GM18498 (cell line): ENCODE data around the gene CAPZA1.
A peak's percentile ranks its signal among the peaks of the same experiment; 100 is the strongest.

ENCODE experiments used
- ATAC-seq: cut with Tn5 transposase; IDR thresholded peaks from one replicate; pipeline ENCODE4 v1.9.1; 2021; ENCODE audit warnings: mild to moderate bottlenecking, moderate library complexity; ENCODE audit not compliant: unreplicated experiment

The CAPZA1 gene

DNA sequence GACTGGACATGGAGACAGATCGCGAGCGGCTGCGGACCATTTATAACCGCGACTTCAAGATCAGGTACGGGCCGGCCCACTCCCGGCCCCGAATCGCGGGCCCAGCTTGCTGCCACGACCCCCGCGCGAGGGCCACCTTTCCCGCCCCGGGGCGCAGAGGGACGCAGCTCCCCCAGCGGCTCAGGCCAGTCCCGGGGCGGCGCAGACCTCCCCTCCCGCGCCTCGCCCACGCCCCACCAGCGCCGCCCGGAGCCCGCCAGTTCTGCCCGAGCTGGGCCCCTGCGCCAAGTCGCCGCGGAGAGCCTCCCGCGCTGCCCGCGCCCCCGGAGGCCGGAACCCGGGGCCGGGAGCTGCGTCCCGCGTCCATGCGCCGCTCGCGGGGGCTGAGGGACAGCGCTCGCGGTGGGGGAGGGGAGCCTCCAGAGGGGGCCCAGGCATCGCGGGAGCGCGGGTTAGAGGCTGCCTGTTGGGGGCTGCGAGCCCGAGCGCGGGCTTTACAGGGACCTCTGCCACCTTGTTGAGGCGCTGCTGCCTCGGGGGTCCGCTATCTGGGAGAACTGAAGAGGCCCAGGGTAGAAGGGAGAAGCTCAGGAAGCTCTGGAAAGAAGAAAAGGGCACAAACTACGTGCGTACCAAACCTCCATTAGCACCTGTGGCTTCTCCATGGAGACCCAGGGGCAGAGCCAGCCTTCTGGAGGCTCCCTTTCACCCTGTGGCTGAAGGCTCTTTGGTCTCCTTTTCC, 55.5 kb downstream of the CAPZA1 start:
- peak; percentile 61 for ATAC-seq

DNA sequence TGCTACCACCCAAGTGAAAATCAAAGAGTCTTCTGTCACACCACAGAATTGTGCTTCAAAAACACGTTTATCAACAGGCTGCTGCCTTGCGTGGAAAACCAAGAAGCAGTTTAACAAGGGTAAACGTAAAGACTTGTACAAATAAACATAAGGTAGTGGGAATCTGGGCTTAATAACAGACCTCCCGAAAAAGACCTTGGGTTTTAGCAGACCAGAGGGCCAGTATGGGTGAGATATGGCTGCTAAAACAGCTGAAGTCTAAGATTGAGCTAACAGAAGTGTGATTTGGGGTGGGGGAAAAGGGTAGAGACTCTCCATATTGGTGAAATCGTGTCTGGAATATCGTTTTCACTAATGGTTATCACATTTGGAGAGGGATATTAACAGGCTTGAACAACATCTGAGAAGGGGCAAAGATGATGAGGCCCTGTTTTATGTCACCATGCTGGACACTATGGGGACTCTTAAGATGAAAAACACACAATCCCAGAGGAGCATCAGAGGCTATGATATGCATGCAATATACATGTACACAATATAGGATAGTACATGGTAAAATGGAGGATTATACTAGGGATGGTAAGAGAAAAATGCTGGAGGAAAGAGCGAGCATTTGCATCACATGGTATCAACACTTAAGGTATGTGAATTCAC, 56.2 kb downstream of the CAPZA1 start:
- ATAC-seq, result no peak

DNA sequence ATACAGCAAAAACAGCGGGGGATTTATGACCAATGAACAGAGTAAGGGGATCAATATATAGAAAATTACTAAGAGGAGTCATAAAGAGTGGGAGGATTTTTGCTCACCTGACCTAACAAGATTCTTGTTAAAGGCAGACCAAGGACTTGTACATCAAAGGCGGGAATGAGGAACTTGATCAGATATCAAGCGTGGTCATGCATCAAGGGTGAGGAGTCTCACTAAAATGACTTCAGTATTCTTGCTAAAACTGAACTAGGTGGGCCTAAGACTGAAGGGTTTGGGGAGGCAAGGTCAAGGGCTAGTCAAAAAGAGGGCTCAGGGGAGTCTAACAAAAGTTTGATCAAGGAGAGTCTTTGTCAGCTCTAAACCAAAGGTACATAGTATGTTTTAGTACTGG, 56.9 kb downstream of the CAPZA1 start:
- ATAC-seq, result no peak

DNA sequence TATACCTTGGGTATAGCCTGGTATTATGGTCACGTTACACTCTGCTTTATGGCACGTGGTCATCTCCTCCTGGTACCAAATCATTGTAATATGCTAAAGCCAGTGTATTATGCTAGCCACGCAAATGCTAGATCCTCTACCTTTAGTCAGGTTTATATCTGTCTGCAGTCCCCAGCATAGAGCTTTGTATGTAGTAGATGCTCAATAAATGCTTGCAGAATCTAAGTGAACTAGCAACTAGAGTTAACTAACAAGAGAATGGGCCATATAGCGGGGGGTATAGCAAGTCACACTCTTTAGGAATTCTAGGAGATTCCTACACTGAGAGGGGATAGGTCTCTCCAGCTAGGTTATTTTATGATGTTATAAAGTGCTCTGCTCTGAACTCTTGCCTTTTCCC, 57.9 kb downstream of the CAPZA1 start:
- ATAC-seq, result no peak

DNA sequence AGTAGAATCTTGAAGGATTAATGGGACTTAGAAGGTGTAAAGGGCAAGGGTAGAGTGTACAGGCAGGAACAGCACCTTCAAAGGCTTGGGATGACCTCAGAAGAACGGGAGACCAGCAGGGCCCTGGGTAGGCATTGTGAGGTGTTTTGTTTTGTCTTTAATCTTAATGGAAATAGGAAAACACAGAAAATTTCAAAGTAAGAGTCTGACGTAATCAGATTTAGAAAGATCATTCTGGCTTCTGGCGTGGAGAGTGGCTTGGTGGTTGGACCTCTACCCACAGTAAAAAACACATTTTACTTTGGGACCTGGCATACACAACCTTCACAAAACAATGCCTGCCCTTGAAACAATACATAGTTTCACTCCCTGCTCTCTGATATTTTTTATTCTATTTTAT, 59.0 kb downstream of the CAPZA1 start:
- no peak for ATAC-seq

DNA sequence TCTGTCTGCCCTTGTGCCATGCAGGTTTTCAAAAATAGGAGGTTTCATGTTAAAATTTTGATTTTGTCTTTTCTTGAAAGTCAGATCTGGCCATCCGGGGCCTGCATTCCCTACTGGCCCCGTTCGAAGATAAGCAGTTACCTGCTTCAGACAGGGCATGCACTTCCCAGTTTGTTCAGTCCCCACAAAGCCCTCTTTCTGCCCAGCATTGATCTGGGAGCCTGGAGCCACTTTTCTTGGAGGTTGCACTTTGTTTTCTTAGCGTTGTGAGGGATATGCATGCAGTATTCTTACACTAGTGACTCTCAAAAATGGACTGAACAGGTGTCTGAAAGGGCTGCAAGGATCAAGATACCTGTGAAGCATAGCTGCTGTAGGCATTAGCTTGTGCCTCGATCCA, 66.3 kb downstream of the CAPZA1 start:
- no peak for ATAC-seq

DNA sequence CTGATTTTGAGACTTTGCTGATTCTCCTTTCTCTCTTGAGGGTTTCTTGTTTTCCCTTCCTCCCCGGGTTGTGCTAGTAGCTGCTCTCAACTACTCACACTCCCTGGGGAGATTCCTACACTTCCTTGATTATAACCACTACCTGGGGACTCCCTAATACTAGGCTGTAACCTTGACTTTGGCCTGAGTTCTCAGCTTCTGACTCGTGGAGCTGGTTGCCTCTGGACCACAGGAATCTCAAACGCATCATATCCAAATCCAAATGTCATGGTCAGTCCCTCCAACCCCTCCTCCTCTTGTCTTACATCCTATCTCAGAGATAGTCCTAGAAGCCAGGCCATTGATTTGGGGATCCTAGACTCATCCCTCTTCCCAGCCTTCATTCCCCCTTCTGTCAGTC, 66.8 kb downstream of the CAPZA1 start:
- ATAC-seq, result no peak

DNA sequence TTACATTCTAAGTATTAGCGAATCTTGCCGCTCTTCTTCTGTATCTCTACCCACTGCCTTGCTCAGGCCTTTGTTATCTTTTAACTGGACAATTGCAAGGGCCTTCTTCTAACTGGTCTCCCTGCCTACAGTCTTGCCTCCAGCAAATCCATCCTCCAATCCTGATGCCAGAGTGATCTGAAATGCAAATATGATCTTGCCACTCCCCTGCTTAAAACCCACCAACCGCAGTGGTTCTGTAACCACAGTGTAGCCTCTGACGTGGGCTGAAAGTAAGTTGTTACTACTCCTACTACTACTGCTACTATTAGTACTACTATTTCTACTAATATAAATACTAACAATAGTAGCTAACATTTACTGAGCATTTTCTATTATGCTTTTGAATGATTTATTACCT, 67.2 kb downstream of the CAPZA1 start:
- ATAC-seq, result no peak

DNA sequence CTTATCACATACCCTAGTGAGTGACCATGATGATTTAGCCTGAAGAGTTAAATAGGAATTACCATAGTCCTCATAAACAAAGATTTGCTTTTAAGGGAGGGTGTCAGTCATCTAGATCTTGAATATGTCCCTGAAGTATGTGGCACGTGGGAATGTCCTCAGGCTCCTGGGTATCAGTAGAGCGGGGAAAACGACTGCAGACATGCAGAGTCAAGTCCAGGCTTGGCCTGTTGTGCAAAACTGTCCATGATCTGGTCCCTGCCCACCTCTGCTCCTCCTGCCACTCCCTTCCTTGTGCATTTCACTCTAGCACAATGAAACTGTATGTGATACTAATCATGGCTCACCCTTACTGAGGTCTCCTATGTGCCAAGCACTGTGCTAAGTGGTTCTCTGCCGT, 67.7 kb downstream of the CAPZA1 start:
- ATAC-seq, result no peak

DNA sequence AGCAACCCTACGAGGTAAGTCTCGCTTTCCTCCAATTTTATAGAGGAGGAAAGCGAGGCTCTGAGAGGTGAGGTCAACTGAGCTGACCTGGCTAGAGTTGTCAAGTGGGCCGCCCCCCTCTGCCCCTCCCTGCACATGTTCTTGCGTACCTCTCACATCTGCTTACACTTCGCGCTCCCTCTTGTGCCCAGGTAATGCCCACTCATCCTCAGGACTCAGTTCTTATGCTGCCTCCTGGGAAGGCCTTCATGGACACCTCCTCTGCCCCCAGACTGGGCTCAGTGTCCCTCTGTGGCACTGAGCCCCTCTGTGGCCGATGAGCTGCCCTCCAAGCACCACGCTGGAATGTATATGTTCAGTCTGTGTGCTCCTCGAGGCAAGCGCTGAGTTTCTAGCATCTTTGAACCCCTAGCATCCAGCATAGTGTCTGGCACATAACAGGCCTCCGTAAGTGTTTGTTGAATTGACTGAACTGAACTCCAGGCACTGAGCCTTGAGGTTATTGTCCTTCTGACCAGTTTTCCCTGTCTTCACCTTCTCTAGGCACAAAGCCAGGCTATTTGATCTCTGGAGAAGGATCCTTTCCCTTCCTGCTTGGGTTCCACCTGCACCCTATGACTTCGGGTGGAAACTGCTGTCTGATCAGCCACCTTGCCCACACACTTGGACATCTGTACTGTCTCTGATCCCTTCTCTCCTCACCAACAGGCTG, 68.3 kb downstream of the CAPZA1 start:
- no peak for ATAC-seq

DNA sequence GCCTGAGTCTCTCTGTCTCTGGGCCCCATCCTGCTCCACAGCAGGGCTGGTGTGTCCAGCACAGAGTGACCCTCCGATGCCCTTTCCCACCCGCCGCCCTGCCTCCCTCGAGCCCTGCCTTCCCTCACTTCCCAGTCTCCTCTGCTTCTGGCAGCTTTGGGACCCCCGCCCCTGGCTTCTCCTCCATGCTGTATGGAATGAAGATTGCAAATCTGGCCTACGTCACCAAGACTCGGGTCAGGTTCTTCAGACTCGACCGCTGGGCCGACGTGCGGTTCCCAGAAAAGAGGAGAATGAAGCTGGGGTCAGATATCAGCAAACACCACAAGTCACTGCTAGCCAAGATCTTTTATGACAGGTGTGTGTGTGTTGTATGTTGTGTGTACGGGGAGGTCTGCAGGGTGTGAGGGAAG, 69.2 kb downstream of the CAPZA1 start:
- no peak for ATAC-seq

DNA sequence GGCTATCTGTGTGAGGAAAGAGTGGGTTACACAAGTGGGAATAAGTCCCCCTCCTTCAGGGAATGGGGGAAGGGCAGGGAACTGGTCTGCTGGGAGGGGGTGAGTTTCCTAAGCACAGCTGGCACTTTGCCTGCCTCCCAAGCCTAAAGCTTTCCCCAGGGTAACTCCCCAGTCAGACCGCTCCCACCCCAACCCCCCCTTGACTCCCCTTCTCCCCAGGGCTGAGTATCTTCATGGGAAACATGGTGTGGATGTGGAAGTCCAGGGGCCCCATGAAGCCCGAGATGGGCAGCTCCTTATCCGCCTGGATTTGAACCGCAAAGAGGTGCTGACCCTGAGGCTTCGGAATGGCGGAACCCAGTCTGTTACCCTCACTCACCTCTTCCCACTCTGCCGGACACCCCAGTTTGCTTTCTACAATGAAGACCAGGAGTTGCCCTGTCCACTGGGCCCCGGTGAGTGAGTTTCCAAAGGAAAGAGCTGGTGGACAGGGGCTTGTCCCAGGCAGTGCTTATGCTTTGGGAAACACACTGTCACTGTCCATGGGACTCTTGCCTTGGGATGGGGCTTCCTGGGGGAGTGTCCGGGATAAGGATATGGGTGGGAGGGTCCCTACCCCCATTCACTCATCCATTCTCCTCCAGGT, 69.7 kb downstream of the CAPZA1 start:
- ATAC-seq, result no peak

DNA sequence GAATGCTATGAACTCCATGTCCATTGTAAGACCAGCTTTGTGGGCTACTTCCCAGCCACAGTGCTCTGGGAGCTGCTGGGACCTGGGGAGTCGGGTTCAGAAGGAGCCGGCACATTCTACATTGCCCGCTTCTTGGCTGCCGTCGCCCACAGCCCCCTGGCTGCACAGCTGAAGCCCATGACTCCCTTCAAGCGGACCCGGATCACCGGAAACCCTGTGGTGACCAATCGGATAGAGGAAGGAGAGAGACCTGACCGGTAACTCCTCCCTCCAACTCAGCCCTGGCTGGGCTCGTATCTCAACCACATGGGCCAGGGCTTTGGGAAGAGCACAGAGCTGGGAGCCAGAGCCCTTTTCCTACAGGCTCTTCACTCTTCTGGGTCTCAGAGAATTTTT, 70.2 kb downstream of the CAPZA1 start:
- ATAC-seq, result no peak

DNA sequence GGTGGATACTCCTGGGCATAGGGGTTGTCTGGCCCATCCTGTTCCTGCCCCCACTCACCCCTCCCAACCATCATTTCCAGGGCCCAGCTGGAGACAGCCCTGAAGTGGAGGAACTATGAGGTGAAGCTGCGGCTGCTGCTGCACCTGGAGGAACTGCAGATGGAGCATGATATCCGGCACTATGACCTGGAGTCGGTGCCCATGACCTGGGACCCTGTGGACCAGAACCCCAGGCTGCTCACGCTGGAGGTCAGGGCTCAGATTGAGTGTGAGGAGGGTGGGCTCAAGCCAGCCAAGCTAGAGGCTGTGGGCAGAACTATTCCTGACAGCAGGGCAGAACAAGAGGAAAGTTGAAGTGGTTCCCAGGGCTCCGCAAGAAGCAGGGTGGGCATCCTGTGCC, 73.0 kb downstream of the CAPZA1 start:
- no peak for ATAC-seq

DNA sequence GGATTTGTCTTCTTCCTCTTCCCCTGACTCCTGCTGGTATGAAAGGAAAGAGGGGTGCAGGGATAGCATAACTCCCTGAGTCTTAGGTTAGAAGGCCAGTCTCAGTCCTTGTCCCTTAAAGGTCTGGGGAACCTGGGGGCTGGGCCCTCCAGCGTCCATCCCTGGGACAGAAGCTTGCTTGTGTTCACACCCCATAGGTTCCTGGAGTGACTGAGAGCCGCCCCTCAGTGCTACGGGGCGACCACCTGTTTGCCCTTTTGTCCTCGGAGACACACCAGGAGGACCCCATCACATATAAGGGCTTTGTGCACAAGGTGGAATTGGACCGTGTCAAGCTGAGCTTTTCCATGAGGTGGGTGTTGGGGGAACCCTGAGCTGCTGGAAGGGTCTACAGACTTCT, 74.2 kb downstream of the CAPZA1 start:
- no peak for ATAC-seq

DNA sequence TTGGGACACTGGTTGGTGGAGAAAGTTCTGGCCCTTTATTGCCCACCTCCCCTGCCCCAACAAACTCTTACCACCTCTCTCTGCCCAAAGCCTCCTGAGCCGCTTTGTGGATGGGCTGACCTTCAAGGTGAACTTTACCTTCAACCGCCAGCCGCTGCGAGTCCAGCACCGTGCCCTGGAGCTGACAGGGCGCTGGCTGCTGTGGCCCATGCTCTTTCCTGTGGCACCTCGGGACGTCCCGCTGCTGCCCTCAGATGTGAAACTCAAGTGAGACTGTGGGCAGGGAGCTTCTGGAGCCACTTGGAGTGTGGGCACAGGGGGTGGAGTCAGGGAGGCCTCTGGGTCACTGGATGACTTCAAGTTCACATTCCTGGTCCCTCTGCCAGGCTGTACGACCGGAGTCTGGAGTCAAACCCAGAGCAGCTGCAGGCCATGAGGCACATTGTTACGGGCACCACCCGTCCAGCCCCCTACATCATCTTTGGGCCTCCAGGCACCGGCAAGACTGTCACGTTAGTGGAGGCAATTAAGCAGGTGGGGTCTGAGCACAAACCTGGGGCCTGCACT, 74.8 kb downstream of the CAPZA1 start:
- ATAC-seq, result no peak

DNA sequence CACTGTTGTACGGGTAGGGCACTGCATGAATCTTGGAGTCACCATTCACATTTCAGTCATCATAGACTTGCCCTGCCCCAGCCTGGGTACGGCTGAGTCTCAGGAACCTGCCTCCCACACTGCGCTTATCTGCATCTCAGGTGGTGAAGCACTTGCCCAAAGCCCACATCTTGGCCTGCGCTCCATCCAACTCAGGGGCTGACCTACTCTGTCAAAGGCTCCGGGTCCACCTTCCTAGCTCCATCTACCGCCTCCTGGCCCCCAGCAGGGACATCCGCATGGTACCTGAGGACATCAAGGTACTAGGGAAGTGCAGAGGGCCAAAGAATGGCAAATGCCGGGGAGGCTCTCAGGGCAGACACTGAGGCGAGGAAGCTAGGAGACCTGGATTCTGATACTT, 75.6 kb downstream of the CAPZA1 start:
- ATAC-seq, result no peak

DNA sequence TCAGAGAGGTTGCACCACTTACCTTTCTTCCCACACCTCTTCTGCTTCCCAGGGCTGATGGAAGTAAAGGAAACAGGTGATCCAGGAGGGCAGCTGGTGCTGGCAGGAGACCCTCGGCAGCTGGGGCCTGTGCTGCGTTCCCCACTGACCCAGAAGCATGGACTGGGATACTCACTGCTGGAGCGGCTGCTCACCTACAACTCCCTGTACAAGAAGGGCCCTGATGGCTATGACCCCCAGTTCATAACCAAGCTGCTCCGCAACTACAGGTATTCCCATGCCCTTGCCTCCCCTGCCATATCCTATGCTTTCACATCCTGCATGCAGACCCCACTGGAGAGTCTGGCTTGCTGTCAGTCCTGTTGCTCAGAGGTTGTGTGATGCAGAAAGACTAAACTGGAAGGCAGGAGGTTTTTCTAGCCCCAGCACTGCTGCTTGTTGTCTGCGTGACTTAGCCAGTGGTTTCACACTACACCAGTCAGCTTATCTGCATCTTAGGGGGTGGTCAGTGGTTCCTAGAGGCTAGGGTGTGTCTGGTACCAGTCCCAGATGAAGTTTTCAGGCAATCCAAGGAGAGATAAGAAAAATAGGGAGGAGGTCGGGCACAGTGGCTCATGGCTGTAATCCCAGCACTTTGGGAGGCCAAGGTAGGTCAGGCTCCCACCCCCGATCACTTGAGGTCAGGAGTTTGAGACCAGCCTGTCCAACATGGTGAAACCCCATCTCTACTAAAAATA, 77.1 kb downstream of the CAPZA1 start:
- ATAC-seq, result no peak

DNA sequence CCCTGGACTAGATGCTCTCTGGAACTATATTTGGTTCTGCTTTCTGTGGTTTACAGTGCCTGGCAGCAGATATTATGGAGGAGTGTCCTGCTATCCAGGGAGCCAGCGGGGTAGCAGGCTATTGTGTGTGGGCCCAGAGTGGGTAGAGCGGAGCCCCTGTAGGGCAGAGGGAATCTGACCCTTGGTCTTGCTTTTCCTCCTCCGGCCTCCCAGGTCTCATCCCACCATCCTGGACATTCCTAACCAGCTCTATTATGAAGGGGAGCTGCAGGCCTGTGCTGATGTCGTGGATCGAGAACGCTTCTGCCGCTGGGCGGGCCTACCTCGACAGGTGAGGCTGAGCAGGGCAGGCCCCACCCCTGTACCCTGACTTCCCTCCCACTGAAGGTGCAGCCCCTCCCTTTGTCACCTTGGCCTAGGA, 78.2 kb downstream of the CAPZA1 start:
- ATAC-seq, result no peak
